OCI-LY3 (cell line): ENCODE data around the gene ETV6.

Source experiments
- EZH2phosphoT487 ChIP-seq: fragments of 200-600 bp; shearing (Covaris generic); IDR thresholded peaks from 2 replicates; pipeline ENCODE4 v1.6.1; 2018; ENCODE audit warnings: antibody characterized with exemption, mixed run types, low read depth
- TF ChIP-seq, protein P1 (sequence below): fragments of 200-600, 300-600 bp; sonication (generic); IDR thresholded peaks from 2 replicates; pipeline ENCODE4 v1.5.1; 2014; ENCODE audit warnings: antibody characterized with exemption, low read length, low read depth

DNA sequence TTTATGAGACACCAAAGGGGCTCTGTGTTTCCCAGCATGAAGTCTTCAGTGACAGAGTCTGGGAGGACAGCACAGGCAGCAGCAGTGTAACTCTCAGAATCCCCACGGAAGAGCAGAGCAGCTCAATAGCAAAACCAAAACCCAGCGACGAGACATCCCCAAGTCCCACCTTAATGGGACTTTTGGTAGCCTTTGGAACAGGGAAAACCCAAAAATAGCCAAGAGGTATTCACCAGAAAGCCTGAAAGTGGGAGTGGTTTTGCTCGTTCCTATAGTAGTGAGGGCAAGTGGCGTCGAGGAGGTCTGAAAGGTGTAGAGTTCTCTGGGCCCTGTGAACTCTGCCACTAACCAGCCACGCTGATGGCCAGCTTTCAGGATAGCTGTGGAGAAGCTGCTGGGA lies 174.6 kb downstream of the ETV6 start:
- TF ChIP-seq, protein P1, sequence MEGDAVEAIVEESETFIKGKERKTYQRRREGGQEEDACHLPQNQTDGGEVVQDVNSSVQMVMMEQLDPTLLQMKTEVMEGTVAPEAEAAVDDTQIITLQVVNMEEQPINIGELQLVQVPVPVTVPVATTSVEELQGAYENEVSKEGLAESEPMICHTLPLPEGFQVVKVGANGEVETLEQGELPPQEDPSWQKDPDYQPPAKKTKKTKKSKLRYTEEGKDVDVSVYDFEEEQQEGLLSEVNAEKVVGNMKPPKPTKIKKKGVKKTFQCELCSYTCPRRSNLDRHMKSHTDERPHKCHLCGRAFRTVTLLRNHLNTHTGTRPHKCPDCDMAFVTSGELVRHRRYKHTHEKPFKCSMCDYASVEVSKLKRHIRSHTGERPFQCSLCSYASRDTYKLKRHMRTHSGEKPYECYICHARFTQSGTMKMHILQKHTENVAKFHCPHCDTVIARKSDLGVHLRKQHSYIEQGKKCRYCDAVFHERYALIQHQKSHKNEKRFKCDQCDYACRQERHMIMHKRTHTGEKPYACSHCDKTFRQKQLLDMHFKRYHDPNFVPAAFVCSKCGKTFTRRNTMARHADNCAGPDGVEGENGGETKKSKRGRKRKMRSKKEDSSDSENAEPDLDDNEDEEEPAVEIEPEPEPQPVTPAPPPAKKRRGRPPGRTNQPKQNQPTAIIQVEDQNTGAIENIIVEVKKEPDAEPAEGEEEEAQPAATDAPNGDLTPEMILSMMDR: no peak
- no peak for TF ChIP-seq EZH2phosphoT487
